ENCODE data around the gene ZNF296. TPM values are rescaled to one million over a fixed set of nuclear protein-coding genes. Genes with fewer than 3 reads are reported as not detected.

ZNF296 gene
- total and polyA plus RNA-seq, 2 experiments from 2014 or later = 13.4 to 16.5 TPM

DNA sequence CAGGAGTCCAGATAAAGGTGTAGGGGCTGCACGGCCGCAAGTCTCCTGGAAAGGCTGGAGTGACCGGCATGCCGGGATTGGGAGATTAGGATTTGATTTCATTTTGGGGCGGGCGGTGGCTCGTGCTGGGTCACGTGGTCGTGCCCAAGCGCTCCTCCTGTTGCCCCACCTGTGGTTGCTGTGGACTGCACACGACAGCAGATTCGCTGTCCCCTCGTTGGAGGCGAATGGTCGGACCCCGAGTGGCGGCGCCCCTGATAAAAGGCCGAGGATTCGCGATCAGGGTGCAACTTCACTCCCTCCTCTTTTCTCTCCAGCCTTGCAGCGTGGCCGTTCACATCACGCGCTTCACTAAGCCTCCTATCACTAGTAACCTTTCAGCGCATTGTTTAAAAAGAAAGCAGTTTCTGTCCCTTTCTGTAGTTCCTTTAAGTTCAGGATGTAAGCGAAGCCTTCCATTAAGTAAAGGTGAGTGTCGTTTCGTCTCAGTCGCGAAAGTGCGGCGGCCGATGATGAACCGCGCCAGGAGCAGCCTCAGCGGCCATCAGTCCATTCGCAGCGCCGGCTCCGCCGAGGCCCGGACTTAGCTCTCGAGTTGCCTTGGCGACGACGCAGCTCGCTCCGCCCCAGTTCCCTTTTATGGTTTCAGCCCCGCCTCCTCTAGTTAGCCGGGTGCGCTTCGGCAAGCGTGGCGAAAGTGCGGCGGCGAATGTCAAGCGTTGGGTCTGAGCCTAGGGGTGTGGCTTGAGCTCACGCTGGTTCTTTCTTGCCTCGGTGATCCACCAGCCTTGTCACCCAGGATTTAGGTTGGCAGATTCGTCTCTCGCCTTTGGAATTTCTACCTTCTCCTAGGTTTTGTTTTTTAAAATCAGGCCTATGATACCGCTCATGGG, 15.0 kb upstream of the ZNF296 start:
- Histone ChIP-seq H3K79me2 (replicated peaks; ENCODE audit: insufficient read depth) (peaks cover 52% of the 10 kb centered on the region), H3K36me3 (ENCODE audit: insufficient read depth) (no peaks in the 10 kb centered on the region), H3K9me2 (ENCODE audit: insufficient read depth) (no peaks in the 10 kb centered on the region), H2AFZ (no peak overlapping the region), H3K27me3 (ENCODE audit: insufficient read depth) (no peaks in the 10 kb centered on the region), H3K4me2 (peak overlapping the region; percentile 79), H3K27ac (ENCODE audit: low read depth) (peak overlapping the region; percentile 93), H3K4me1 (ENCODE audit: insufficient read depth) (peaks cover 24% of the 10 kb centered on the region), H3K4me3 (peak overlapping the region; percentile 63), H3F3A (replicated peaks; ENCODE audit: low read depth) (peaks cover 18% of the 10 kb centered on the region), H4K20me1 (replicated peaks; ENCODE audit: insufficient read depth) (peaks cover 26% of the 10 kb centered on the region)
- H3K36me3 Mint-ChIP-seq (ENCODE audit: low read depth) = peaks cover 34% of the 10 kb centered on the region
- peaks cover 36% of the 10 kb centered on the region for H3K4me1 Mint-ChIP-seq
- no peak for TF ChIP-seq NANOG (IDR thresholded peaks at IDR 0.05; ENCODE audit: borderline replicate concordance)
- TF ChIP-seq CREB1 (CRISPR knock-in tag; IDR thresholded peaks at IDR 0.05; ENCODE audit: low read depth) = peak; percentile 78
- TF ChIP-seq, protein P1, sequence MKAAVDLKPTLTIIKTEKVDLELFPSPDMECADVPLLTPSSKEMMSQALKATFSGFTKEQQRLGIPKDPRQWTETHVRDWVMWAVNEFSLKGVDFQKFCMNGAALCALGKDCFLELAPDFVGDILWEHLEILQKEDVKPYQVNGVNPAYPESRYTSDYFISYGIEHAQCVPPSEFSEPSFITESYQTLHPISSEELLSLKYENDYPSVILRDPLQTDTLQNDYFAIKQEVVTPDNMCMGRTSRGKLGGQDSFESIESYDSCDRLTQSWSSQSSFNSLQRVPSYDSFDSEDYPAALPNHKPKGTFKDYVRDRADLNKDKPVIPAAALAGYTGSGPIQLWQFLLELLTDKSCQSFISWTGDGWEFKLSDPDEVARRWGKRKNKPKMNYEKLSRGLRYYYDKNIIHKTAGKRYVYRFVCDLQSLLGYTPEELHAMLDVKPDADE (IDR thresholded peaks at IDR 0.05) = peak; percentile 62
- peak; percentile 92 for TF ChIP-seq POLR2AphosphoS5 (IDR thresholded peaks at IDR 0.05; ENCODE audit: low read depth)
- H3K4me3 Mint-ChIP-seq = peak overlapping the region; percentile 85
- DNase-seq (ENCODE audit: low spot score) (peak; percentile 100), ATAC-seq (peak; percentile 76)
- peak overlapping the region; percentile 100 for H3K27ac Mint-ChIP-seq
- H3K27me3 Mint-ChIP-seq (ENCODE audit: insufficient read depth, low read depth, poor library complexity) = peaks cover 32% of the 10 kb centered on the region
- no peaks in the 10 kb centered on the region for H3K9me3 Mint-ChIP-seq

- H3K4me3 Mint-ChIP-seq = peak overlapping the region; percentile 85
- Histone ChIP-seq H4K20me1 (replicated peaks; ENCODE audit: insufficient read depth) (peaks cover 25% of the 10 kb centered on the region), H3K4me3 (peak overlapping the region; percentile 63), H2AFZ (no peak overlapping the region), H3K9me2 (ENCODE audit: insufficient read depth) (no peaks in the 10 kb centered on the region), H3F3A (replicated peaks; ENCODE audit: low read depth) (peaks cover 18% of the 10 kb centered on the region), H3K79me2 (replicated peaks; ENCODE audit: insufficient read depth) (peaks cover 50% of the 10 kb centered on the region), H3K4me1 (ENCODE audit: insufficient read depth) (peaks cover 24% of the 10 kb centered on the region), H3K27ac (ENCODE audit: low read depth) (peak overlapping the region; percentile 93), H3K36me3 (ENCODE audit: insufficient read depth) (no peaks in the 10 kb centered on the region), H3K4me2 (peak overlapping the region; percentile 79), H3K27me3 (ENCODE audit: insufficient read depth) (no peaks in the 10 kb centered on the region)
- H3K27me3 Mint-ChIP-seq (ENCODE audit: insufficient read depth, low read depth, poor library complexity) = peaks cover 32% of the 10 kb centered on the region
- H3K9me3 Mint-ChIP-seq = no peaks in the 10 kb centered on the region
- peaks cover 31% of the 10 kb centered on the region for H3K4me1 Mint-ChIP-seq
- H3K36me3 Mint-ChIP-seq (ENCODE audit: low read depth) = peaks cover 36% of the 10 kb centered on the region
- peak overlapping the region; percentile 97 for H3K27ac Mint-ChIP-seq
- ATAC-seq (no peak), DNase-seq (ENCODE audit: low spot score) (no peak)
- TF ChIP-seq JUNB (IDR thresholded peaks at IDR 0.05; ENCODE audit: unreplicated experiment) = no peak
- no peak for TF ChIP-seq POLR2AphosphoS5 (IDR thresholded peaks at IDR 0.05; ENCODE audit: low read depth)
- TF ChIP-seq STAT1 (IDR thresholded peaks at IDR 0.05; ENCODE audit: unreplicated experiment) = no peak
- no peak for TF ChIP-seq NANOG (IDR thresholded peaks at IDR 0.05; ENCODE audit: borderline replicate concordance)
- TF ChIP-seq, protein P1 (IDR thresholded peaks at IDR 0.05) = no peak
- TF ChIP-seq, protein P2, sequence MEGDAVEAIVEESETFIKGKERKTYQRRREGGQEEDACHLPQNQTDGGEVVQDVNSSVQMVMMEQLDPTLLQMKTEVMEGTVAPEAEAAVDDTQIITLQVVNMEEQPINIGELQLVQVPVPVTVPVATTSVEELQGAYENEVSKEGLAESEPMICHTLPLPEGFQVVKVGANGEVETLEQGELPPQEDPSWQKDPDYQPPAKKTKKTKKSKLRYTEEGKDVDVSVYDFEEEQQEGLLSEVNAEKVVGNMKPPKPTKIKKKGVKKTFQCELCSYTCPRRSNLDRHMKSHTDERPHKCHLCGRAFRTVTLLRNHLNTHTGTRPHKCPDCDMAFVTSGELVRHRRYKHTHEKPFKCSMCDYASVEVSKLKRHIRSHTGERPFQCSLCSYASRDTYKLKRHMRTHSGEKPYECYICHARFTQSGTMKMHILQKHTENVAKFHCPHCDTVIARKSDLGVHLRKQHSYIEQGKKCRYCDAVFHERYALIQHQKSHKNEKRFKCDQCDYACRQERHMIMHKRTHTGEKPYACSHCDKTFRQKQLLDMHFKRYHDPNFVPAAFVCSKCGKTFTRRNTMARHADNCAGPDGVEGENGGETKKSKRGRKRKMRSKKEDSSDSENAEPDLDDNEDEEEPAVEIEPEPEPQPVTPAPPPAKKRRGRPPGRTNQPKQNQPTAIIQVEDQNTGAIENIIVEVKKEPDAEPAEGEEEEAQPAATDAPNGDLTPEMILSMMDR (conservative IDR thresholded peaks at IDR 0.05; ENCODE audit: low read depth in 2 of 2) = no peak
- TF ChIP-seq ZNF331 (CRISPR knock-in tag; IDR thresholded peaks at IDR 0.05; ENCODE audit: low read depth) = no peak
- TF ChIP-seq EZH2phosphoT487 (IDR thresholded peaks at IDR 0.05; ENCODE audit: unreplicated experiment) = no peak
- TF ChIP-seq, protein P3, sequence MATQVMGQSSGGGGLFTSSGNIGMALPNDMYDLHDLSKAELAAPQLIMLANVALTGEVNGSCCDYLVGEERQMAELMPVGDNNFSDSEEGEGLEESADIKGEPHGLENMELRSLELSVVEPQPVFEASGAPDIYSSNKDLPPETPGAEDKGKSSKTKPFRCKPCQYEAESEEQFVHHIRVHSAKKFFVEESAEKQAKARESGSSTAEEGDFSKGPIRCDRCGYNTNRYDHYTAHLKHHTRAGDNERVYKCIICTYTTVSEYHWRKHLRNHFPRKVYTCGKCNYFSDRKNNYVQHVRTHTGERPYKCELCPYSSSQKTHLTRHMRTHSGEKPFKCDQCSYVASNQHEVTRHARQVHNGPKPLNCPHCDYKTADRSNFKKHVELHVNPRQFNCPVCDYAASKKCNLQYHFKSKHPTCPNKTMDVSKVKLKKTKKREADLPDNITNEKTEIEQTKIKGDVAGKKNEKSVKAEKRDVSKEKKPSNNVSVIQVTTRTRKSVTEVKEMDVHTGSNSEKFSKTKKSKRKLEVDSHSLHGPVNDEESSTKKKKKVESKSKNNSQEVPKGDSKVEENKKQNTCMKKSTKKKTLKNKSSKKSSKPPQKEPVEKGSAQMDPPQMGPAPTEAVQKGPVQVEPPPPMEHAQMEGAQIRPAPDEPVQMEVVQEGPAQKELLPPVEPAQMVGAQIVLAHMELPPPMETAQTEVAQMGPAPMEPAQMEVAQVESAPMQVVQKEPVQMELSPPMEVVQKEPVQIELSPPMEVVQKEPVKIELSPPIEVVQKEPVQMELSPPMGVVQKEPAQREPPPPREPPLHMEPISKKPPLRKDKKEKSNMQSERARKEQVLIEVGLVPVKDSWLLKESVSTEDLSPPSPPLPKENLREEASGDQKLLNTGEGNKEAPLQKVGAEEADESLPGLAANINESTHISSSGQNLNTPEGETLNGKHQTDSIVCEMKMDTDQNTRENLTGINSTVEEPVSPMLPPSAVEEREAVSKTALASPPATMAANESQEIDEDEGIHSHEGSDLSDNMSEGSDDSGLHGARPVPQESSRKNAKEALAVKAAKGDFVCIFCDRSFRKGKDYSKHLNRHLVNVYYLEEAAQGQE (IDR thresholded peaks at IDR 0.05; ENCODE audit: unreplicated experiment) = no peak
- no peak for TF ChIP-seq CREB1 (CRISPR knock-in tag; IDR thresholded peaks at IDR 0.05; ENCODE audit: low read depth)
- no peak for TF ChIP-seq ZNF114 (CRISPR knock-in tag; IDR thresholded peaks at IDR 0.05)
Observed at GRCh38 chr19:45090606-45091005, 14.3 kb upstream of the ZNF296 start.

Measured in GM23338 (cell line).